Fibroblast of mammary gland (primary cell): ENCODE measurements around the gene ANKRD1.
"Not testable (repeated sequence)": the region's sequence is repeated elsewhere in the genome, so short reads cannot be mapped to it uniquely, and the experiment has no call there.

Experiments
- DNase-seq: peaks from one replicate; pipeline ENCODE4 v3.0.0-alpha.2; 2010; ENCODE audit warnings: low read depth
- H3K4me3 ChIP-seq: 2 replicates; pipeline ENCODE4 v1.5.1; 2011; ENCODE audit warnings: low read depth, mild to moderate bottlenecking, low read length, moderate library complexity; ENCODE audit not compliant: control insufficient read depth
- CTCF ChIP-seq: conservative IDR thresholded peaks from 2 replicates; pipeline ENCODE4 v1.5.1; 2011; ENCODE audit warnings: low read depth, low read length, inconsistent platforms; ENCODE audit not compliant: control insufficient read depth, insufficient read depth

The ANKRD1 gene

GRCh38 chr10:90889636-90890035 is 31.3 kb downstream of the ANKRD1 start:
- no peak for TF ChIP-seq CTCF
- H3K4me3 ChIP-seq = no peak overlapping the region
- no peak for DNase-seq

GRCh38 chr10:90888387-90888786 is 32.5 kb downstream of the ANKRD1 start:
- TF ChIP-seq CTCF = no peak
- H3K4me3 ChIP-seq = no peak overlapping the region
- peak; percentile 12 for DNase-seq

GRCh38 chr10:90887555-90887954 is 33.3 kb downstream of the ANKRD1 start:
- H3K4me3 ChIP-seq = no peak overlapping the region
- DNase-seq = peak; percentile 51
- no peak for TF ChIP-seq CTCF

GRCh38 chr10:90885176-90885575 is 35.7 kb downstream of the ANKRD1 start:
- TF ChIP-seq CTCF = no peak
- no peak overlapping the region for H3K4me3 ChIP-seq
- DNase-seq = peak; percentile 82

- no peak for TF ChIP-seq CTCF
- peak; percentile 67 for DNase-seq
- H3K4me3 ChIP-seq = no peak overlapping the region
Measured at GRCh38 chr10:90884431-90884830, 36.5 kb downstream of the ANKRD1 start.

GRCh38 chr10:90880059-90880719 is 40.7 kb downstream of the ANKRD1 start:
- peak; percentile 64 for DNase-seq
- H3K4me3 ChIP-seq = not testable (repeated sequence)
- peak; percentile 66 for TF ChIP-seq CTCF

GRCh38 chr10:90879062-90879461 is 41.8 kb downstream of the ANKRD1 start:
- no peak for DNase-seq
- H3K4me3 ChIP-seq = no peak overlapping the region
- TF ChIP-seq CTCF = no peak
